Endothelial cell of umbilical vein (primary cell): ENCODE results near the gene LIMCH1. TPM values are rescaled to one million over a fixed set of nuclear protein-coding genes. Genes with fewer than 3 reads are reported as not detected.

Experiments
- BruUV-seq: library from RNA; stranded (reverse); fragments of 400-500 nt; replicated peaks from 2 replicates; lab custom pipeline; 2021; lab: Mats Ljungman, UMichigan
- CTCF ChIA-PET: fragments of 300-600, 350-600 bp; sonication (Branson Sonifier 250); formaldehyde crosslinking; loops from one replicate; lab custom pipeline; 2021; ENCODE audit warnings: antibody characterized with exemption, inconsistent platforms; lab: Charles Lee
- POLR2A ChIA-PET: fragments of 300-600, 350-600 bp; sonication (Branson Sonifier 250); formaldehyde crosslinking; loops from one replicate; lab custom pipeline; 2021; ENCODE audit warnings: antibody characterized with exemption, inconsistent platforms; lab: Charles Lee
- DNase-seq: peaks from one replicate; pipeline ENCODE4 v3.0.0-alpha.2; 2011; ENCODE audit warnings: low read depth, low spot score
- FAIRE-seq: peaks from 2 replicates; lab custom pipeline; 2011; peaks lifted over from hg19 to GRCh38; lab: Jason Lieb, UNC
- H2AFZ ChIP-seq: 2 replicates; pipeline ENCODE4 v1.6.0; 2012; ENCODE audit warnings: low read depth, low read length, control low read depth, inconsistent platforms
- H3K27ac ChIP-seq: 2 replicates; pipeline ENCODE4 v1.5.1; 2011; ENCODE audit warnings: low read depth, mild to moderate bottlenecking, control low read depth, low read length, moderate library complexity; ENCODE audit not compliant: insufficient read depth
- H3K27me3 ChIP-seq, 2 experiments: 2 replicates each; pipeline versions ENCODE4 v1.6.0 to v1.6.1; 2011; ENCODE audit warnings: low read length in 2 of 2, mixed read lengths in 1 of 2; ENCODE audit not compliant: control insufficient read depth in 2 of 2, insufficient read depth in 2 of 2
- H3K36me3 ChIP-seq, 2 experiments: 2 replicates in 1 of 2; 3 replicates in 1 of 2; pipeline ENCODE4 v1.5.1; 2011; ENCODE audit warnings: low read length in 2 of 2, mild to moderate bottlenecking in 1 of 2, moderate library complexity in 1 of 2; ENCODE audit not compliant: control insufficient read depth in 2 of 2, insufficient read depth in 2 of 2; ENCODE audit errors: extremely low read depth in 1 of 2
- H3K4me1 ChIP-seq: 3 replicates; pipeline ENCODE4 v1.5.1; 2011; ENCODE audit warnings: mild to moderate bottlenecking, low read length; ENCODE audit not compliant: control insufficient read depth, insufficient read depth; ENCODE audit errors: extremely low read depth
- H3K4me2 ChIP-seq: 2 replicates; pipeline ENCODE4 v1.6.1; 2011; ENCODE audit warnings: low read length, control low read depth, mixed read lengths; ENCODE audit not compliant: insufficient read depth
- H3K4me3 ChIP-seq, 3 experiments: fragments of 200-600 bp in 1 of 3; sonication (generic), shearing (Covaris generic) in 1 of 3; replicated peaks in 1 of 3; 2 replicates each; pipeline ENCODE4 v1.5.1; 2011 to 2016; ENCODE audit warnings: control low read depth in 3 of 3, low read length in 3 of 3, mild to moderate bottlenecking in 2 of 3, inconsistent platforms in 1 of 3, low read depth in 1 of 3, moderate library complexity in 1 of 3; ENCODE audit not compliant: insufficient read depth in 1 of 3
- H3K79me2 ChIP-seq: 2 replicates; pipeline ENCODE4 v1.6.0; 2012; ENCODE audit warnings: low read length, inconsistent platforms; ENCODE audit not compliant: control insufficient read depth, insufficient read depth
- H3K9ac ChIP-seq: replicated peaks from 2 replicates; pipeline ENCODE3; 2011; ENCODE audit warnings: low read length, control low read depth; ENCODE audit not compliant: insufficient read depth; ENCODE audit errors: extremely low read depth
- H3K9me1 ChIP-seq: replicated peaks from 3 replicates; pipeline ENCODE4 v1.6.0; 2011; ENCODE audit warnings: mild to moderate bottlenecking, low read length; ENCODE audit not compliant: control insufficient read depth, insufficient read depth; ENCODE audit errors: extremely low read depth
- H3K9me3 ChIP-seq: replicated peaks from 2 replicates; pipeline ENCODE4 v1.5.1; 2012; ENCODE audit warnings: low read length, inconsistent platforms; ENCODE audit not compliant: control insufficient read depth, insufficient read depth
- H4K20me1 ChIP-seq: replicated peaks from 2 replicates; pipeline ENCODE3; 2011; ENCODE audit warnings: mild to moderate bottlenecking, low read length; ENCODE audit not compliant: control insufficient read depth, insufficient read depth; ENCODE audit errors: extremely low read depth
- EZH2 ChIP-seq: IDR thresholded peaks from 2 replicates; pipeline ENCODE4 v1.6.1; 2012; ENCODE audit warnings: borderline replicate concordance, low read depth, mild to moderate bottlenecking, moderate library complexity, low read length, inconsistent platforms; ENCODE audit not compliant: severe bottlenecking
- FOS ChIP-seq: IDR thresholded peaks from 2 replicates; pipeline ENCODE4 v1.6.1; 2011; ENCODE audit warnings: mild to moderate bottlenecking, low read length, moderate library complexity, borderline replicate concordance; ENCODE audit not compliant: insufficient read depth
- GATA2 ChIP-seq: IDR thresholded peaks from 2 replicates; pipeline ENCODE4 v1.7.0; 2011; ENCODE audit warnings: low read depth, mild to moderate bottlenecking, moderate library complexity, mixed read lengths, low read length; ENCODE audit not compliant: insufficient read length, insufficient read depth
- JUN ChIP-seq: IDR thresholded peaks from 2 replicates; pipeline ENCODE4 v1.6.1; 2011; ENCODE audit warnings: borderline replicate concordance, low read depth; ENCODE audit not compliant: insufficient read length, insufficient read depth
- MYC ChIP-seq: IDR thresholded peaks from one replicate; pipeline ENCODE4 v1.6.1; 2011; ENCODE audit warnings: mild to moderate bottlenecking, low read depth, low read length
- POLR2A ChIP-seq: IDR thresholded peaks from 2 replicates; pipeline ENCODE4 v1.6.1; 2012; ENCODE audit warnings: low read depth, mild to moderate bottlenecking, control low read depth, low read length
- POLR2AphosphoS5 ChIP-seq: IDR thresholded peaks from 2 replicates; pipeline ENCODE4 v1.6.1; 2012; ENCODE audit warnings: low read depth, mild to moderate bottlenecking, control low read depth, low read length, moderate library complexity; ENCODE audit not compliant: insufficient read depth
- dilution Hi-C: fragments of 300-500 bp; cut with MboI; formaldehyde crosslinking; loops from one replicate; pipeline ENCODE4 v1.15.0; 2019; ENCODE audit warnings: low sequenced_read_pairs; ENCODE audit not compliant: extremely low pct_ligation_motif_present
- intact Hi-C: fragments of 100-400 bp; cut with micrococcal nuclease; formaldehyde crosslinking; loops from one replicate; pipeline ENCODE4 v1.10.0; 2022
- polyA plus RNA-seq, 4 experiments: library from polyadenylated mRNA; depleted of rRNA in 3 of 4; stranded (reverse) in 3 of 4; unstranded in 1 of 4; fragments of >200 nt; gene quantifications; 2 replicates each; pipeline versions ENCODE4 v1.2.1 to v1.2.3, GENCODE V29; 2011 to 2012; ENCODE audit warnings: missing spikeins in 1 of 4
- total RNA-seq: library from RNA; stranded (reverse); gene quantifications from 2 replicates; pipeline ENCODE4 v1.2.3, GENCODE V29; 2021
- TF ChIP-seq, protein P1 (sequence below), 2 donors: IDR thresholded peaks; 1 replicate in 1 of 2; 2 replicates in 1 of 2; pipeline ENCODE4 v1.5.1; 2011; ENCODE audit warnings: low read length in 2 of 2, mild to moderate bottlenecking in 2 of 2, moderate library complexity in 2 of 2, control low read depth in 1 of 2, inconsistent platforms in 1 of 2, low read depth in 1 of 2; ENCODE audit not compliant: insufficient read depth in 1 of 2; ENCODE audit errors: extremely low read depth in 1 of 2
- TF ChIP-seq, protein P2 (sequence below): IDR thresholded peaks from 2 replicates; pipeline ENCODE4 v1.6.1; 2011; ENCODE audit not compliant: insufficient read depth, insufficient read length

Gene LIMCH1
- total and polyA plus RNA-seq, 2 donors (not counting 3 experiments of a cell fraction or from before 2014, with no cell fraction given) = 14.3 to 32.8 TPM

DNA sequence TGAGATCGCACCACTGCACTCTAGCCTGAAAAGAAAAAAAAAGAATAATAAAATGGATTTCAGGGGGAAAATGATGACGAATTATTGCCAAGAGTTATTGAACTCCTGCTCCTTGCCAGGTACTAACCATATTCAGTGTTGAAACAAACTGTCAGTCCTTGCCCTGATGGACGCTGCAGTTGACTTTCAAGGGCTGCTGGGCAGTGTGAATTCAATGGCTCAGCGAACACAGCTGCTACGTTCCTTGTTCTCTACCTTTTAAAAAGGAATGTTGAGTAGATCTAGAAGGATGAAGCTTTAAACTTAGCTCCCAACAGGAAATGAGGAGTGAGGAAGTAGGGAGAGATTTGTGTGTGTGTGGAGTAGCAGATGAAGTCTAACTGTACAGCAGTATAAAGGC, 2.7 kb downstream of the LIMCH1 start:
- Histone ChIP-seq H3K27me3 (peaks cover 4 to 11% of the 10 kb centered on the region in 2 experiments), H3K4me1 (peaks cover 39% of the 10 kb centered on the region), H3K79me2 (no peaks in the 10 kb centered on the region), H3K9ac (no peak overlapping the region), H3K9me3 (no peaks in the 10 kb centered on the region), H4K20me1 (no peaks in the 10 kb centered on the region), H3K27ac (no peak overlapping the region), H3K4me3 (no peak overlapping the region), H3K36me3 (no peaks in the 10 kb centered on the region), H2AFZ (no peak overlapping the region), H3K4me2 (no peak overlapping the region), H3K9me1 (no peaks in the 10 kb centered on the region)
- TF ChIP-seq, protein P1, sequence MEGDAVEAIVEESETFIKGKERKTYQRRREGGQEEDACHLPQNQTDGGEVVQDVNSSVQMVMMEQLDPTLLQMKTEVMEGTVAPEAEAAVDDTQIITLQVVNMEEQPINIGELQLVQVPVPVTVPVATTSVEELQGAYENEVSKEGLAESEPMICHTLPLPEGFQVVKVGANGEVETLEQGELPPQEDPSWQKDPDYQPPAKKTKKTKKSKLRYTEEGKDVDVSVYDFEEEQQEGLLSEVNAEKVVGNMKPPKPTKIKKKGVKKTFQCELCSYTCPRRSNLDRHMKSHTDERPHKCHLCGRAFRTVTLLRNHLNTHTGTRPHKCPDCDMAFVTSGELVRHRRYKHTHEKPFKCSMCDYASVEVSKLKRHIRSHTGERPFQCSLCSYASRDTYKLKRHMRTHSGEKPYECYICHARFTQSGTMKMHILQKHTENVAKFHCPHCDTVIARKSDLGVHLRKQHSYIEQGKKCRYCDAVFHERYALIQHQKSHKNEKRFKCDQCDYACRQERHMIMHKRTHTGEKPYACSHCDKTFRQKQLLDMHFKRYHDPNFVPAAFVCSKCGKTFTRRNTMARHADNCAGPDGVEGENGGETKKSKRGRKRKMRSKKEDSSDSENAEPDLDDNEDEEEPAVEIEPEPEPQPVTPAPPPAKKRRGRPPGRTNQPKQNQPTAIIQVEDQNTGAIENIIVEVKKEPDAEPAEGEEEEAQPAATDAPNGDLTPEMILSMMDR (IDR thresholded peaks at IDR 0.05; ENCODE audit: extremely low read depth in 1 of 2, insufficient read depth in 1 of 2, low read depth in 1 of 2, low read length in 2 of 2) = no peak
- no peak for TF ChIP-seq EZH2
- no peak for TF ChIP-seq JUN
- no peak for TF ChIP-seq FOS
- no peak for TF ChIP-seq POLR2A
- no peak for TF ChIP-seq MYC
- TF ChIP-seq, protein P2, sequence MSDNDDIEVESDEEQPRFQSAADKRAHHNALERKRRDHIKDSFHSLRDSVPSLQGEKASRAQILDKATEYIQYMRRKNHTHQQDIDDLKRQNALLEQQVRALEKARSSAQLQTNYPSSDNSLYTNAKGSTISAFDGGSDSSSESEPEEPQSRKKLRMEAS = no peak
- TF ChIP-seq POLR2AphosphoS5 = no peak
- TF ChIP-seq GATA2 = no peak
- no TSS peak for BruUV-seq
- ChIA-PET CTCF (interaction anchor here (1.2 kb wide), 1 partner anchor 9 kb away, joined by 3 read pairs; no protein-coding TSS in a partner anchor), POLR2A (no interaction called here)
- no peak for DNase-seq
- dilution Hi-C loops = no loop called here
- intact Hi-C loops = no loop called here
- FAIRE-seq = no peak
